Thyroid gland (tissue), 4 donors: ENCODE data around the gene RPS6KA5. TPM values are rescaled to one million over a fixed set of nuclear protein-coding genes. Genes with fewer than 3 reads are reported as not detected.
"Not testable (repeated sequence)": the region's sequence is repeated elsewhere in the genome, so short reads cannot be mapped to it uniquely, and the experiment has no call there.

Experiments used
- DNase-seq, 2 donors: peaks; one replicate each; pipeline ENCODE4 v3.0.0-alpha.2; 2019
- H3K27ac ChIP-seq, 3 donors: fragments of 200-600 bp; sonication (generic); 1 replicate in 2 of 3; 2 replicates in 1 of 3; pipeline ENCODE4 v1.5.1; 2016 to 2019; ENCODE audit warnings: mild to moderate bottlenecking in 1 of 3, moderate library complexity in 1 of 3
- H3K27me3 ChIP-seq: fragments of 200-600 bp; sonication (generic); one replicate; pipeline ENCODE4 v1.5.1; 2019
- H3K36me3 ChIP-seq, 2 donors: fragments of 200-600 bp; sonication (generic); one replicate each; pipeline ENCODE4 v1.5.1; 2016 to 2019
- H3K4me1 ChIP-seq, 2 donors: fragments of 200-600 bp; sonication (generic); one replicate each; pipeline ENCODE4 v1.5.1; 2017 to 2019
- H3K4me3 ChIP-seq, 3 donors: fragments of 200-600 bp; sonication (generic); replicated peaks in 1 of 3; 1 replicate in 2 of 3; 2 replicates in 1 of 3; pipeline ENCODE4 v1.5.1; 2016; ENCODE audit warnings: mild to moderate bottlenecking in 1 of 3
- H3K9me3 ChIP-seq: fragments of 200-600 bp; sonication (generic); one replicate; pipeline ENCODE4 v1.5.1; 2017
- CTCF ChIP-seq, 6 experiments: fragments of 200-600 bp in 3 of 6; fragments of 450-650 bp in 3 of 6; sonication (generic) in 3 of 6; IDR thresholded peaks; one replicate each; pipeline ENCODE4 v1.5.1; 2016 to 2019; ENCODE audit warnings: antibody characterized with exemption in 6 of 6, mild to moderate bottlenecking in 2 of 6, inconsistent platforms in 1 of 6, moderate library complexity in 1 of 6
- POLR2A ChIP-seq, 2 donors: fragments of 450-650 bp; IDR thresholded peaks; one replicate each; pipeline ENCODE4 v1.6.1; 2017; ENCODE audit warnings: antibody characterized with exemption in 2 of 2, mild to moderate bottlenecking in 2 of 2, moderate library complexity in 1 of 2
- WGBS, 2 donors: methylation state at CpG; one replicate each; pipeline ENCODE4 v1.1.5; 2017; 5-methylcytosine and 5-hydroxymethylcytosine counted together
- intact Hi-C: fragments of 100-400 bp; cut with DNase I; formaldehyde crosslinking; loops from one replicate; pipeline ENCODE4 v1.15.1; 2023
- total RNA-seq, 4 donors: library from RNA; depleted of rRNA; stranded (reverse); fragments of >200 nt; gene quantifications; one replicate each; pipeline ENCODE4 v1.2.3, GENCODE V29; 2016

The RPS6KA5 gene
- total RNA-seq, 4 donors from 2014 or later = 6.4 to 17.4 (median 8.9) TPM

GRCh38 chr14:90857866-90858265, 202.6 kb downstream of the RPS6KA5 start:
- Histone ChIP-seq H3K4me3 (no peak overlapping the region), H3K4me1 (no peaks in the 10 kb centered on the region), H3K27ac (no peak overlapping the region), H3K9me3 (no peaks in the 10 kb centered on the region), H3K27me3 (no peaks in the 10 kb centered on the region), H3K36me3 (no peaks in the 10 kb centered on the region)
- TF ChIP-seq CTCF (IDR thresholded peaks at IDR 0.05) (no peak), POLR2A (IDR thresholded peaks at IDR 0.05) (no peak)
- intact Hi-C loops = no loop called here
- WGBS, 2 donors = 77 to 79% methylated on average over 6 of the region's 6 CpGs
- no peak for DNase-seq

DNA sequence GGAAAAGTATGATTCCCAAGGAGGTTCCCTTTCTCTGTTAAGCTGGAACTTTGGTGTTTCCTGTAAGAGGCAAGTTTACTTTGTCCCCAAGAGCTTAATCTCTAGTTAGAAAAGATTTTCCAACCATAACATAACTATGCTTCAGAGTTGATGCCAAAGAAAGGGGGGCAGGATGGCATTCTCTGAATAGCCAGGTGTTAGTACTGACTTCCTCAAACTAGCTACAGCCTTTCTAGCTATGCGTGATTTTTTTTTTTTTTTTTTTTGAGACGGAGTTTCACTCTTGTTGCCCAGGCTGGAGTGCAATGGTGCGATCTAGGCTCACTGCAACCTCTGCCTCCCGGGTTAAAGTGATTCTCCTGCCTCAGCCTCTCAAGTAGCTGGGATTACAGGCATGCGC, 204.3 kb downstream of the RPS6KA5 start:
- H3K4me3 ChIP-seq, H3K9me3 ChIP-seq, H3K27me3 ChIP-seq, intact Hi-C loops, H3K4me1 ChIP-seq, H3K36me3 ChIP-seq, H3K27ac ChIP-seq, DNase-seq: not testable (repeated sequence)
- 85 to 87% methylated on average over 5 of the region's 5 CpGs for whole genome bisulfite sequencing, 2 donors

- no peak overlapping the region for H3K27ac ChIP-seq
- no peaks in the 10 kb centered on the region for H3K9me3 ChIP-seq
- no peak overlapping the region for H3K4me3 ChIP-seq
- H3K4me1 ChIP-seq = no peaks in the 10 kb centered on the region
- no peaks in the 10 kb centered on the region for H3K36me3 ChIP-seq
- H3K27me3 ChIP-seq = no peaks in the 10 kb centered on the region
- intact Hi-C loops = no loop called here
- TF ChIP-seq POLR2A (IDR thresholded peaks at IDR 0.05) (no peak), CTCF (IDR thresholded peaks at IDR 0.05) (no peak)
- no peak for DNase-seq
These were observed 207.3 kb downstream of the RPS6KA5 start for GRCh38 chr14:90853116-90853515.

DNA sequence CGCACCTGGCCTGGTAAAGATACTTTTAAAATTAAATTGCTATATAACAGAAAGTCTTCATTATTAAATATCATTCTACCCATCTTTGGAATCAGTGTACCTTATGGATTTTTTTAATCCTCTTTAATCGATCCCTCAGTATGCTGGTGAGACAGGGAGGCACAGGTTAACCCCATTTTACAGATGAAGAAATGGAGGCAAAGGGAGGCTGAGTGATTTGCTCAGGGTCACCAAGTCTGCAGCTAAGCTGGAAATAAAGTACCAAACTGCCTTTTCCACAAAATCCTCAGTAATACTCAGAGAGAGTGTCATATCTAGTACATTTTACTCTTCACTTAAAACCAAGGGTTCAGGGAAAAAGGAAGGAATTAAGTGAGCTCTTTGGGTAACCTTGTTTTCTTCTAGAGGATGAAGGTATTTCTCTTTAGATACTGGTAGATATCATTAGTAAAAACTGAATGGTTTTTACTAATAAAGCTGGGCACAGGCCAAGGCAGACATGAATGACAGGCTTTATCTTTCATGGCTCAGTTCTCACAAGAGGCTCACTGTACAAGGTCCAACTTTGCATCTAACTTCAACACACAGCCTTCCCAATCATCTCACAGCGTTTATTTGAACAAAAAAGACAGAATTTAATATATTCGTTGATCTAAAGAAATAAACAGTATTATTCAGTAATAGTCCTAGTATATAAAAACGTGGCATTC, 209.0 kb downstream of the RPS6KA5 start:
- H3K4me3 ChIP-seq = no peak overlapping the region
- no peaks in the 10 kb centered on the region for H3K9me3 ChIP-seq
- DNase-seq = no peak
- no peak for TF ChIP-seq CTCF (IDR thresholded peaks at IDR 0.05)
- TF ChIP-seq POLR2A (IDR thresholded peaks at IDR 0.05) = no peak
- H3K27me3 ChIP-seq = no peaks in the 10 kb centered on the region
- no peaks in the 10 kb centered on the region for H3K36me3 ChIP-seq
- intact Hi-C loops = no loop called here
- 95 to 96% methylated on average over 5 of the region's 5 CpGs for WGBS, 2 donors
- H3K4me1 ChIP-seq = no peaks in the 10 kb centered on the region
- H3K27ac ChIP-seq = no peak overlapping the region

DNA sequence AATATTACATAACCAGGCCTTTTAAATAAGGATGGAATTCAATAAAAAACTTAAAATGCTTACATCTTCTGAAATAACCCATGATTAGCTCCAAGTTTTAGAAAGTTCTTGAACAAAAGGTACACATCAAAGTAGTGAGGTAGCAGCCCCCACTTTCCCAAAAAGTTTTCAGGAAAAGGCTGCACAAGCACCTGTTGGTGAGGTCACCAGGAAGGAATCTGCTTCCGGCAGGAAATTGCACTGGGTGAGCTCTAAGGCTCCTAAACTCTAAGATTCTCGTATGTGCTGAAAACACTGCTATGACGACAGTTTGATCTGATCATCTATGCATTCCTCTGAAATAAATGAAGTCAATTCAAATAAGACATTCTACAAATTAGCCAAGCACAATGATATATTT, 210.0 kb downstream of the RPS6KA5 start:
- intact Hi-C loops = no loop called here
- 76 to 77% methylated on average over 3 of the region's 3 CpGs for WGBS, 2 donors
- Histone ChIP-seq H3K9me3 (no peaks in the 10 kb centered on the region), H3K27ac (no peak overlapping the region), H3K4me3 (no peak overlapping the region), H3K4me1 (no peaks in the 10 kb centered on the region), H3K36me3 (no peaks in the 10 kb centered on the region), H3K27me3 (no peaks in the 10 kb centered on the region)
- DNase-seq = no peak
- TF ChIP-seq POLR2A (IDR thresholded peaks at IDR 0.05) (no peak), CTCF (IDR thresholded peaks at IDR 0.05) (no peak)
